Smooth muscle cell (in vitro differentiated cells): ENCODE data around the gene IFT81. TPM values are rescaled to one million over a fixed set of nuclear protein-coding genes. Genes with fewer than 3 reads are reported as not detected.

Experiments used
- DNase-seq: peaks from one replicate; lab custom pipeline; 2025; ENCODE audit not compliant: unreplicated experiment; lab: John Stamatoyannopoulos, UW
- H2AFZ ChIP-seq: fragments of 200-600 bp; sonication (generic); 2 replicates; pipeline ENCODE4 v1.6.0; 2016; ENCODE audit warnings: antibody characterized with exemption, low read depth, mild to moderate bottlenecking
- H3F3A ChIP-seq: fragments of 200-600 bp; sonication (generic); 2 replicates; pipeline ENCODE4 v1.6.0; 2017; ENCODE audit warnings: antibody characterized with exemption, low read depth
- H3K27ac ChIP-seq: fragments of 200-600 bp; sonication (generic); 2 replicates; pipeline ENCODE4 v1.5.1; 2016; ENCODE audit warnings: low read depth, mild to moderate bottlenecking
- H3K27me3 ChIP-seq: fragments of 200-600 bp; sonication (generic); 2 replicates; pipeline ENCODE4 v1.6.1; 2016; ENCODE audit warnings: low read depth, mild to moderate bottlenecking
- H3K36me3 ChIP-seq: fragments of 200-600 bp; sonication (generic); 2 replicates; pipeline ENCODE4 v1.5.1; 2016; ENCODE audit warnings: low read depth
- H3K4me1 ChIP-seq: fragments of 200-600 bp; sonication (generic); 2 replicates; pipeline ENCODE4 v1.5.1; 2016; ENCODE audit warnings: low read depth
- H3K4me2 ChIP-seq: fragments of 200-600 bp; sonication (generic); 2 replicates; pipeline ENCODE4 v1.6.0; 2016; ENCODE audit warnings: mild to moderate bottlenecking
- H3K4me3 ChIP-seq: fragments of 200-600 bp; sonication (generic); 2 replicates; pipeline ENCODE4 v1.5.1; 2016; ENCODE audit warnings: mild to moderate bottlenecking
- H3K79me2 ChIP-seq: fragments of 200-600 bp; sonication (generic); 2 replicates; pipeline ENCODE4 v1.6.0; 2016; ENCODE audit warnings: low read depth, mild to moderate bottlenecking
- H3K9ac ChIP-seq: fragments of 200-600 bp; sonication (generic); 2 replicates; pipeline ENCODE4 v1.6.0; 2016; ENCODE audit warnings: low read depth
- H3K9me3 ChIP-seq: fragments of 200-600 bp; sonication (generic); replicated peaks from 2 replicates; pipeline ENCODE4 v1.5.1; 2016; ENCODE audit warnings: low read depth
- H4K20me1 ChIP-seq: fragments of 200-600 bp; sonication (generic); 2 replicates; pipeline ENCODE4 v1.6.0; 2016; ENCODE audit warnings: low read depth
- CTCF ChIP-seq: fragments of 200-600 bp; sonication (generic); IDR thresholded peaks from 2 replicates; pipeline ENCODE4 v1.5.1; 2017; ENCODE audit warnings: borderline replicate concordance, mild to moderate bottlenecking, antibody characterized with exemption; ENCODE audit not compliant: insufficient read depth, poor library complexity, severe bottlenecking
- WGBS: methylation state at CpG from one replicate; pipeline ENCODE4 v1.1.7; 2016; ENCODE audit warnings: low lambda C conversion rate; 5-methylcytosine and 5-hydroxymethylcytosine counted together
- polyA plus RNA-seq: library from polyadenylated mRNA; unstranded; fragments of >200 nt; fragmentation: Nextera tagmentation; extraction: Ambion mirVana; gene quantifications from 2 replicates; pipeline ENCODE4 v1.2.1, GENCODE V29; 2016
- total RNA-seq: library from RNA; depleted of rRNA; stranded (reverse); fragments of >200 nt; gene quantifications from 2 replicates; pipeline ENCODE4 v1.2.3, GENCODE V29; 2014

Gene IFT81
- total and polyA plus RNA-seq, 2 experiments from 2014 or later = 9.1 to 11.0 TPM

GRCh38 chr12:110229409-110229808, 105.3 kb downstream of the IFT81 start:
- no peak overlapping the region for H3K4me3 ChIP-seq
- no peak overlapping the region for H2AFZ ChIP-seq
- WGBS = 98% methylated on average over 4 of the region's 4 CpGs
- no peaks in the 10 kb centered on the region for H3K36me3 ChIP-seq
- no peak overlapping the region for H3K27ac ChIP-seq
- H3K9ac ChIP-seq = no peak overlapping the region
- H3K79me2 ChIP-seq = no peaks in the 10 kb centered on the region
- H3K4me2 ChIP-seq = no peak overlapping the region
- no peaks in the 10 kb centered on the region for H4K20me1 ChIP-seq
- no peaks in the 10 kb centered on the region for H3K9me3 ChIP-seq
- peaks cover 4% of the 10 kb centered on the region for H3K4me1 ChIP-seq
- no peaks in the 10 kb centered on the region for H3K27me3 ChIP-seq
- DNase-seq = no peak
- TF ChIP-seq CTCF = no peak
- peaks cover 9% of the 10 kb centered on the region for H3F3A ChIP-seq

GRCh38 chr12:110230655-110231054, 106.5 kb downstream of the IFT81 start:
- WGBS = 90% methylated on average over 1 of the region's 1 CpG

DNA sequence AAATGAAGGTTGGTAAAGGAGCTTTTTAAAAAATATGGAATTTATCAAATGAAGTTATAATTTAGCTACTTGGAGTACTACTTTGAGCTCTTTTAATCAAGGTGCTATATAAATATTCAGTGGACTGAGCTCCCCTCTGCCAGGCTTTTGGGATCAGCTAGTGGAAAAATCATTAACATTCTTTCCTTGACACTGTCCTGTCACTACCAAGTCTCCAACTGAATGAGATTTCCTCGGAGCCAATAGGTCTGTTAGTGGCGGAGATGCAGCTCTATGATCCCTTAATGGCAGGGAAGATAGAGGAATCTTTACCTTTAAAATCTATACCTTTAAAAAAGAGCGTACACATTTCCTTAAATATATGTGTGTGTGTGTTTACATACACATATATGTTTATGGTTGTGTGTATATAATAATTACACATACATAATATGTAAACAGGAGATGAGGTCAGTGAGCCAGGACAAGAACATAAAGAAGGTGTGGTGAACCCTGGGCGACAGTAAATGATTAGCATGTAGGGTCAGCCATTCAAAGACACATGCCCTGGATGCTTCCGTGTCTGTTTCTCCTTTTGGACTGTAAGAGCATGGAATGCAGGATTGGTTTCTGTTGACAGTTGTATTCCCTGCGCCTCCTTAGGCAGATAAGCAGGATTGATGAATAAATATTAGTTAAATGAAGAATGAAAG, 109.2 kb downstream of the IFT81 start:
- Histone ChIP-seq H3K4me2 (no peak overlapping the region), H3K27me3 (no peaks in the 10 kb centered on the region)
- 68% methylated on average over 6 of the region's 6 CpGs for WGBS

More at GRCh38 chr12:110230655-110231054, 106.5 kb downstream of the IFT81 start:
- Histone ChIP-seq H3K4me1 (no peaks in the 10 kb centered on the region), H3K9ac (no peak overlapping the region), H3K27me3 (no peaks in the 10 kb centered on the region), H3F3A (peaks cover 4% of the 10 kb centered on the region), H3K4me2 (no peak overlapping the region), H3K36me3 (no peaks in the 10 kb centered on the region), H4K20me1 (no peaks in the 10 kb centered on the region), H2AFZ (no peak overlapping the region), H3K9me3 (no peaks in the 10 kb centered on the region), H3K4me3 (no peak overlapping the region), H3K79me2 (no peaks in the 10 kb centered on the region), H3K27ac (no peak overlapping the region)
- no peak for TF ChIP-seq CTCF
- DNase-seq = no peak

More for the DNA sequence above, 109.2 kb downstream of the IFT81 start:
- H3K79me2 ChIP-seq = no peaks in the 10 kb centered on the region
- no peak for DNase-seq
- TF ChIP-seq CTCF = no peak
- H3K27ac ChIP-seq = no peak overlapping the region
- H3K9ac ChIP-seq = no peak overlapping the region
- H4K20me1 ChIP-seq = no peaks in the 10 kb centered on the region
- no peaks in the 10 kb centered on the region for H3K4me1 ChIP-seq
- no peak overlapping the region for H3K4me3 ChIP-seq
- no peak overlapping the region for H2AFZ ChIP-seq
- no peaks in the 10 kb centered on the region for H3K36me3 ChIP-seq
- H3F3A ChIP-seq = peaks cover 4% of the 10 kb centered on the region
- H3K9me3 ChIP-seq = no peaks in the 10 kb centered on the region
